ENCODE data around the gene DUSP3.

DNA sequence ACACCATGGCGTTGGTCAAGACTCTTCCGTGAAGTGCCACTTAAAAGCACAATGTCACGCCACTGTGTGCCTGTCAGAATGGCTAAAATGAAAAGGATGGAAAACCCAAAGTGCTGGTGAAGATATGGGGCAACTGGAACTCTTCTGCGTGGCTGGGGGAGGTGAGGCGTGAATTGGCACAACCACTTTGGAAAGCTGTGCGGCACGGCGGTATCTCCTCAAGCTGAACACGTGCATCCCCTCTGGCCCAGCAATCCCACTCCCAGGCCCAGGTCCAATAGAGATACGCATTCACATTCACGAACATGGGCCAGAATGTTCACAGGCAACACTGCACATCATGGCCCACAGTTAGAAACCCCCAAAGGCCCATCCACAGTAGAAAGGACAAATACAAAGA lies 8.9 kb downstream of the DUSP3 start:
- TF ChIP-seq POLR2A (IDR thresholded peaks at IDR 0.05): no peak
- TF ChIP-seq, protein P1, sequence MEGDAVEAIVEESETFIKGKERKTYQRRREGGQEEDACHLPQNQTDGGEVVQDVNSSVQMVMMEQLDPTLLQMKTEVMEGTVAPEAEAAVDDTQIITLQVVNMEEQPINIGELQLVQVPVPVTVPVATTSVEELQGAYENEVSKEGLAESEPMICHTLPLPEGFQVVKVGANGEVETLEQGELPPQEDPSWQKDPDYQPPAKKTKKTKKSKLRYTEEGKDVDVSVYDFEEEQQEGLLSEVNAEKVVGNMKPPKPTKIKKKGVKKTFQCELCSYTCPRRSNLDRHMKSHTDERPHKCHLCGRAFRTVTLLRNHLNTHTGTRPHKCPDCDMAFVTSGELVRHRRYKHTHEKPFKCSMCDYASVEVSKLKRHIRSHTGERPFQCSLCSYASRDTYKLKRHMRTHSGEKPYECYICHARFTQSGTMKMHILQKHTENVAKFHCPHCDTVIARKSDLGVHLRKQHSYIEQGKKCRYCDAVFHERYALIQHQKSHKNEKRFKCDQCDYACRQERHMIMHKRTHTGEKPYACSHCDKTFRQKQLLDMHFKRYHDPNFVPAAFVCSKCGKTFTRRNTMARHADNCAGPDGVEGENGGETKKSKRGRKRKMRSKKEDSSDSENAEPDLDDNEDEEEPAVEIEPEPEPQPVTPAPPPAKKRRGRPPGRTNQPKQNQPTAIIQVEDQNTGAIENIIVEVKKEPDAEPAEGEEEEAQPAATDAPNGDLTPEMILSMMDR (IDR thresholded peaks at IDR 0.05): no peak

Measured in esophagus squamous epithelium (tissue), 4 donors.